ENCODE measurements around the gene TARS1.
A peak's percentile ranks its signal among the peaks of the same experiment; 100 is the strongest.

Gene TARS1

DNA sequence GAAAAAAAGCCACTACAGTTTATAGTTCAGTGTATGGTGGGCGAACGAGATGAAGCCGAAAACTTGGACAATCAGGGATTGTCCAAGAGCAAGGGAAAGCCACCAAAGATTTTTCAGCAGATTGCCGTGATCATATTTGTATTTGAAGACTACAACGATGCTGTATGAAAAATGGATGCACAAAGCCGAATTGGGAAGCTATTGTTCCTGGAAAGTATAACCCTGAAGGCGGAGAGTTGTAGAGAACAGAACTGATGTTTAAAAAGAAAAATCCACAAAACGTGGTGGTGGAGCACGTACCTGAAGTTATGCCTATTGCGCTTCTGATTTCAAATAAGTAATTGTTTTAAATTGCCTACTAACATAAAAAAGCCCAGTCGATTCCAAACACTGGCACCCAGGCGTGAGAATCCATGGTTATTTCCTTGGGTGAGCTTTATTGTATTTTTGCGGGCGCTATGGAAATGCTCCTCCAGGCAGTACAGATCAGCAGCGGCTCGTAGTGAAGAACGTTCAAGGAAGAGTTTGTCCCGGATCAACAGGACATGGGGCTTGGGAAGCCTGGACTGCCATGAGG lies 772 bp upstream of the TARS1 start:
- DNase-seq (ENCODE audit: low read depth in 2 of 2): no peak

DNA sequence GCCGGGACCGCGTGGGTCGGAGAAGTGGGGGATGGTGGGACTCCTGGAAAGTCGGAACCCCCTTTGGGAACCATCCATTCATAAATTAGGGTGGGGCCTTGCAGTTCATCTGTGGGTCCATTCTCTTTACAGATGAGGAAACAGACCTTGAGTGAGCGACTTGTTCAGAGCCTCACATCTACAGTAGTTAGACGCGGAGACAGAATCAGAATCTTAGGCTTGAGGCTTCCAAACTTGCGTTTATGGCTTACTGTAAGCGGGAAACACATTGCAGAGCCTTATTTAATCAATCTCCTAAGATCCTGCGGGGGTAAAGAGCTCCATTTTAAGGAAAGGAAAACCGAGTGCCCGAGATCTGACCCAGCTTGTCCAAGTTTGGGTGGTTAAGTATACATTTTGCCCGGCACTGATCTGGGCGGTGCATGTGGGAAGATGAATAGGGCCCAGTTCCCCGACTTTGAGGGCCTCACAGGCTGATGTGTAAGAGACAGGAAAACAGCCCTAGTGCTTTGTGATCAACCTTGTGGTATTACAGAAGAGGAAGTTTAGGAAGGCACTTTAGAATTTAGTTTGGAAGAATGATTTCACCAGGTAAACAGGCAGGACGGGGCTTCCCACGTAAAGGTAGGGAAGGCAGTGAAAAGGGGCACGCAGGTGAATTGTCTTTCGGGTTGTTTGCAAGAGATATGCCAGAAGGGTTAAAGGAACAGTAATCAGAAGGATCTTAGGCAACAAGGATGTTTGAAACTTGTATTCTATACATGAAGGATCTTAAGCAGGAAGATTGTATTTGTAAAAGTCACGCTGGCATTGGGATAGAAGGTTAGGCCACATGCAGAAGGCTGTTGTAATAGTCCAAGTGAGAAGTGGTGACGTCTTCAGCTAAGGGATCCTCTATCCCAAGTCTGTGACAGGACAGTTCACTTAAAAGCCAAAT lies 744 bp downstream of the TARS1 start:
- DNase-seq (ENCODE audit: low read depth in 2 of 2): peak; percentile 7 to 14

DNA sequence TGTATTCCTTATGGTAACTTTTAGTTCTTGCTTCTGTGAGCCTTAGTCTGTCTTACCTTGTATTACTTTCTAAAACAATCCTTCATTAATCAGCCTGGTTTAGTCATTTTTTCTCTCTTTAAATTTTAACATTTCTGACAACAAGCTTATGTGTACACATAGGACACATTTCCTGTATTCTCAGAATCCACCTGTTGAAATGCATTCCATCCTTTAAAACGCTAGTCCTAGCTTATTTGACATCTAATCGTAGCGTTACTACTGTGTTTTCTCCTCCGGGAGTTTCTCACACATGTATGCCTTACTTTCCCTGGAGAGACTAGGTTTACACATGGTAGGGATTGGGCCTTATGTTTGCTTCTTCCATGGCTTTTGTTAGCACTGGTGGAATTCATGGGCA lies 3.8 kb downstream of the TARS1 start:
- no peak for DNase-seq (ENCODE audit: low read depth in 2 of 2)

DNA sequence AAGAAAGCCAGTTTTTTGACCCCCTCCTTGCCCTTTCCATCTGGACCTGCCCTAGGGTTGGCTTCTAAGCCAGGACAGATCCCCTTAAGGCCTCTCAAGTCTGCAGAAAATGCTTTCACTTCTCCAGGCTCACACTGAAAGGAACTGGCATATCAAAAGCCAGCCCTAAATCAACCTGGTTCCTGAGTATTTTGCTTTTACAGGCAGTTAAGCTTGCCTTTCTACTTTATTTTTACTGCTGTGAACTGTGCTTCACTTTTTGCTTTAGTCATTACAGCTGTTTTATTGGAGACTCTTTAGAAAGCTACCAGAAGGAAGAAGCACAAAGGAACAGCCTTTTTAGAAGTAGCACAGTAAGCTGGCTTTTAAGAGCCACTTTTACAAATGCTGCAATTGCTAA lies 5.0 kb downstream of the TARS1 start:
- DNase-seq (ENCODE audit: low read depth in 2 of 2): no peak

DNA sequence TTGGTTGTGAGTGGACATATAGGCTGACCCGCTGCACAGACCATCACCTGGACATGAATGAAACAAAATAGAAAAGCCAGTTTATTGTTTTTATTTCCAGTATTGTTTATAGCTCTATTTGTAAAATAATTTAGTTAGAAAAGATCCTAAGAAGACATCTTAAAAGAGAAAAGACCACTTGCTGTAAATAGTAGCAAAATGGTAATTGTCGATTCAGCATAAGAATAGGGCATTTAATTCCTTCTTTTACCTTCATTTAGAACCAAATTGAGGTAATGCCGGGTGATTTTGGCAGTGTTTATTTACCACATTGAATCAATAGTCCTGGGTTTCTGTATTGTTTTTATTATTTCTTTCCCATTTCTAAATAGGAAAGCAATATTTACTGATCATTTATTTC lies 7.4 kb downstream of the TARS1 start:
- DNase-seq (ENCODE audit: low read depth in 2 of 2): no peak

DNA sequence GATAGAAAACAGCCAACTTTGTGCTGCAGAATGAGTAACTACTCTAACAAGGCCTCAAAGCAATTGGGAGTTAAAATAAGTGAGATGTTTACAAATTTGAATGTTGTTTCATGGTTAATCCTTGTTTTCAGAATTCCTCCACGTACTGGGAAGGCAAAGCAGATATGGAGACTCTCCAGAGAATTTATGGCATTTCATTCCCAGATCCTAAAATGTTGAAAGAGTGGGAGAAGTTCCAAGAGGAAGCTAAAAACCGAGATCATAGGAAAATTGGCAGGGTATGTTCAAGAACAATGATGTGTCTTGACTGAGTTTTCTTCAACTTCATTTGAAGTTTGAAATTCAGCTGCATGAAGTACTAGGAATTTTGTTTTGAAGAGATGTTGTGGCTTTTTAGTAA lies 16.4 kb downstream of the TARS1 start:
- no peak for DNase-seq (ENCODE audit: low read depth in 2 of 2)

DNA sequence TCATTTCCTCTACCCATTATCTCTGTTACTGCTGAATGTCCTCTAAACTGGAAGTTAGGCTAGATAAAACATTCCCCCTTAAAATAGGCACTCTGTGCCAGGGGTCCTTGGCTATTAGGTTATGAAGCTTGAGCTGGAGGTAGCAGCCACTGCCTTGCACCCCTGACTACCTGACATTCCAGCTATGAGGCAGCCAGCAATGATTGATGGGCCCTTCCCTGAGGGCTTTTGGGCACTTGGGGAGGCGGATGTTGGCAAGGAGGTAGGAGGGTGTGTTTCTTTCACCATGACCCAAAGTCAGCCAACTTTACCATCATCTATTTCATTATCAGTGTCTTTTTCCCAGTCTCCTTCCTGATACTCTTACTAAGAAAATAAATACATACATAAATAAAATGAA lies 17.1 kb downstream of the TARS1 start:
- no peak for DNase-seq (ENCODE audit: low read depth in 2 of 2)

DNA sequence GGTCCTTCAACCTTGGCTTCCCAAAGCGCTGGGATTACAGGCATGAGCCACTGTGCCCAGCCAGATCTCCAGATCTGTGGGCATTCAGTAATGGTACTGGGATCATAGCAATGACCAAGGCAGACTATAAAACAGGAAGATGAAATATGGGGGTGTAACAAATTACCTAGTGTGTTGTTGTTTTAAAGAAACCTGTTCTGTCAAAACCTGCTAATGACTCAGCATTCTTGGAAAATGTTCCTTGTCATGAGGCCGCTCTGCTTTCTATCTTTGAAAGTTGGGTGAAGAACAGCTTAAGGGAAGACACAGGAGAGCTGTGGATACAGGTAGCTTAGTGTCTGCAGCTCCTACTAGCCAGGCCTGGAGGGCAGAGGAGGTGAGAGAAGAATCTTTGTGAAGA lies 19.4 kb downstream of the TARS1 start:
- no peak for DNase-seq (ENCODE audit: low read depth in 2 of 2)

DNA sequence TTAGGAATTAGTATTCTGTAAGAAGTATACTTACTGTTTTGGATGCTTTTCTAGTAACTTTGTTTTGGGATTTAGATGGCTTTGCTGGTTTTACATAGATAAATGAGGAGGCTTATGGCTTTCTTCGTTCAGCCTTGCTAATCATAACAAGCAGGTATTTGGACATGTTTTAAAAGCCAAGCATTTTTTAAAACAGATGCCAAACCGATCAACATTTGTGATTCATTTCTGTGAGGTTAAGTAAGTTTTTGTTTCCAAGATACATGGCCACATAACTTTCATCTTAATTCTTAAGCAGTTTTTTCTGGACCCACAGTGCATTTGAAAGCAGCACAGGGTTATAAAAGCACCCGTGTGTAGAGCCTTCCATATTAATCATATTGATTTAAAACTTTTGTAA lies 21.7 kb downstream of the TARS1 start:
- DNase-seq (ENCODE audit: low read depth in 2 of 2): no peak

DNA sequence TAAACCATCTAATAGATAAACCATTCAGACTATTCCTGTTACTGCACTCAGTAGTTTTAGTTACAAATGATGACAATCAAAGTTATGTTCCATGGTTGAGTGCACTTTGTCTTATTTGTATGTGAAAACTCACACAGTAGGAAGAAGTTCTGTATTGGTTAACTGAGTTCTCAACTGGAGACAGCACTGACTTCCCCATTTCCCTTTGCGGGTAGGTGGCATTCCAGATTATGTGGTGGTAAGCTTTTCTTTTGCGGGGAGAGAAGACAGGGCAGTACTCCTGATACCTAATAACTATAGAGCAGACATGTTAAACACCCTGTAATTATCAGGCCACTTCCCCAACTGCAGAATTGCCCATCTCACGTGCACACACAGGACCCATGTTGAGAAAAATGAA lies 24.4 kb downstream of the TARS1 start:
- no peak for DNase-seq (ENCODE audit: low read depth in 2 of 2)

DNA sequence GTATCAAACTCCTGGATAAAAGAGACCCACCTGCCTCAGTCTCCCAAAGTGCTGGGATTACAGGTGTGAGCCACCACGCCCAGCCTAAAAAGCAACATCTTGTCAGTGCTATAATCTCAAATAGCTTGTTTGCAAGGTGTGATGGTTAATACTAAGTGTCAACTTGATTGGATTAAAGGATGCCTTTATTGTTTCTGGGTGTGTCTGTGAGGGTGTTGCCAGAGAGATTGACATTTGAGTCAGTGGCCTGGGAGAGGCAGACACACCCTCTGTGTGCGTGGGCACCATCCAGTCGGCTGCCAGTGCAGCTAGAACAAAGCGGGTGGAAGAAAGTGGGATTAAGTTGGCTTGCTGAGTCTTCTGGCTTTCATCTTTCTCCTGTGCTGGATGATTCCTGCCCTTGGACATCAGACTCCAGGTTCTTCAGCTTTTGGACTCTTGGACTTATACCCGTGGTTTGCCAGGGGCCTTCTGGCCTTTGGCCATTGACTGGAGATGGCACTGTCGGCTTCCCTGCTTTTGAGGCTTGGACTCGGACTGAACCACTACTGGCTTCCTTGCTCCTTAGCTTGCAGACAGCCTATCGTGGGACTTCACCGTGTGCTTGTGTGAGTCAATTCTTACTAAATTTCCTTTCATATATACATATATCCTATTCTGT lies 28.1 kb downstream of the TARS1 start:
- DNase-seq (ENCODE audit: low read depth in 2 of 2): no peak

DNA sequence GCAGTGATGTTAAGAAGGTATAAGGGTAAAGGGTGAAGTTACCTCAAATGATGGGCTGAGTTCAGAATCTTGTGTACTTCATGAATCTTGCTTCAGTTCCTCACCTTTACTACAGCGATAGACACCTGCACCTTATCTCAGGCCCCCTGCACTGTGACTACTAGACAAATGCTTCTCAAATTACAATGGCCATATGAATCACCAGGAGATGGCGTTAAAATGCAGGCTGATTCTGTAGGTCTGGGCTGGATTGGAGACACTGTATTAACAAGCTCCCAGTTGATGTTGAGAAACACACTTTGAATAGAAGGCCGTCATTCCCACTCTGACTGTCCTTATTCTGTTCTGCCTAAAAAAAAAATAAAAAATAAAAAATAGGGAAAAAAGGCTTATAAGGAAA lies 29.8 kb downstream of the TARS1 start:
- DNase-seq (ENCODE audit: low read depth in 2 of 2): no peak

DNA sequence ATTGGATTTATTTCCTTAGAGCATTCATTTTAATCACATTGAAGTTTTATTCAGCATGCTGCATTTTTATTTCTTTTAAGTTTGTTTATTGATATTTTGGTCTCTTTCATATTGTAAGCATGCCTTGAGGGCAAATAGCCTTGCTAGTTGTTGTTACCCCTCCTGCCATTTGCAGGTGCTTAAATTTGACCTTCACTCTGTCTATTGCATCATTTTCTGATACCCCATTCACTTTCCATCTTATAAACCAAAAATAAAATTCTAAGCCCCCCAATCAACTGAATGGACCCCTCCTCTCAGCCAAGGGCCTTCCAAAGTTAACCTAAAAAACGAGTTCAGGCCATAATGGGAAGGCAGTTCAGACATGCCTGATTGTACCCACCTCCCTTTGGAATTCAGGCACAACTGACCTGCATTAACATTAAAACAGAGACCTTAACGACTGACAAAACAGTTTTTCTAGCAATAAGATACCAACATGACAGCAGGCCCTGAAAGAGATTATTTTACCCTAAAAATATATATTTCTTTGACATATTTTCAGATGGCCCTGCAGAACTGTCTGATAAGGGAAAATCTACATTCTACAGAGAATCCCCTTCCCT lies 32.1 kb downstream of the TARS1 start:
- no peak for DNase-seq (ENCODE audit: low read depth in 2 of 2)

DNA sequence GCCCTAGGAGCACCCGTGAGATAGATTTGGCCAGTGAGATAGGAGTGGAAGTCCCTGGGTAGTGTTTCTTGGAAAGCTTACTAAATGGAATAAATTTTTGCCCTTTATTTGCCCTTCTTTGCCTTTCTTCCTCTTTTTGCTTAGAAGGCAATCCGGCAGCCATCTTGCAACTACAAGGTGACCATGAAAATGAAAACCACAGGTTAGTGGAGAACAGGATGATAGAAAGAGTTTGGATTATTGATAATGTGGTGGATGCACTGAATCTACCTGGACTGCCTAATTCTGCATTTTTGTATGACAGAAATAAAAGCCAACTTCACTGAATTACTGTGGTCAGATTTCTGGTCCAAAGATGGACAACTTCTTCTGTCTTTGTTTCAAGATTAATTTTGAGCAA lies 33.2 kb downstream of the TARS1 start:
- no peak for DNase-seq (ENCODE audit: low read depth in 2 of 2)

DNA sequence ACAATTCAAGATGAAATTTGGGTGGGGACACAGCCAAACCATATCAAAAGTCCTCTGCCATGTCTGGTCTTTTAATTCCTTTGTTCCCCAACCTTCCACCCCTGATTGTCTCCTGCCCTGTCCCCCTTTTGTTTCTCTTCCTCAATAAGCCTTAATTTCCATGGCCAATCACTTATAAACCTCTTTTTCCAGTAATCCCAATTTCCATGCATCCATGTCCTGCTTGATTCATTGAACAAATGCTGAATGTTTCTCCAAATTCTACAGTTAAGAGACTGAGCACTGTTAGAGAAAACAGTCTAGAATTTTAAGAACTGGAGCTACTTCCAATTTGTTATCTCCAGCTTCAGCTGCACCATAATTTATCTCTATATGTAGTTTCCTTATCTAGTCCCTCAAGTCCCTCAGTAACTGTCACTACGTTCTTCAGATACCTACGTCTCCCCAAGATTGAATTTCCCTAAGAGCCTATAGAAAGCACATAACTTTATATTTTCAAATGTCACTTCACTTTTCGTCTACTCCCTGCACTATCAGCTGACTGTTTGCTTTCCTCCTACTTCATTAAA lies 34.2 kb downstream of the TARS1 start:
- no peak for DNase-seq (ENCODE audit: low read depth in 2 of 2)

DNA sequence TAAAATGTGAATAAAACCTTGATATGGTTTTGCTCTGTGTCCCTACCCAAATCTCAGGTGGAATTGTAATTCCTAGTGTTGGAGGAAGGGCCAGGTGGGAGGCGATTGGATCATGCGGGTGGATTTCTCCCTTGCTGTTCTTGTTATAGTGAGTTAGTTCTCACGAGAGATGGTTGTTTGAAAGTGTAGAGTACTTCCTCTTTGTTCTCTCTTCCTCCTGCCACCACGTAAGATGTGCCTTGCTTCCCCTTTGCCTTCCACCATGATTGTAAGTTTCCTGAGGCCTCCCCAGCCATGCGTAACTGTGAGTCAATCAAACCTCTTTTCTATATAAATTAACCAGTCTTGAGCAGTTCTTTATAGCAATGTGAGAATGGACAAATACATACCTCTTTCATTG lies 34.9 kb downstream of the TARS1 start:
- no peak for DNase-seq (ENCODE audit: low read depth in 2 of 2)

DNA sequence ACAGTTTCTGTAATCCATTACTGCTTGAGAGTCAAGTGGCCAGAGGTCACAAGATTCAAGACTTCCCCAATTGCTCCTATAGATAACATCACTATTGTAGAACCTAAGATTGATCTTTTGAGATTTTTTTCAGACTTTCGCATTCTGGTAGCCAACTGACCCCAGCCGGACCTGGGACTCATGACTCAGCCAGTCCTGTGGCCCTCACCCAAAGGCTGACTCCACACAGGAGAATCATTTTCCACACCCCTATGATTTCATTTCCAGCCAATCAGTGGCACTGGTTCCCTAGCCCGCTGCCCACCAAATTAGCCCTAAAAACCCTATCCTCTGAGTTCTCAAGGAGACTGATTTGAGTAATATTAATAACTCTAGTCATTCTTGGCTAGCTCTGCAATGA lies 36.2 kb downstream of the TARS1 start:
- no peak for DNase-seq (ENCODE audit: low read depth in 2 of 2)

DNA sequence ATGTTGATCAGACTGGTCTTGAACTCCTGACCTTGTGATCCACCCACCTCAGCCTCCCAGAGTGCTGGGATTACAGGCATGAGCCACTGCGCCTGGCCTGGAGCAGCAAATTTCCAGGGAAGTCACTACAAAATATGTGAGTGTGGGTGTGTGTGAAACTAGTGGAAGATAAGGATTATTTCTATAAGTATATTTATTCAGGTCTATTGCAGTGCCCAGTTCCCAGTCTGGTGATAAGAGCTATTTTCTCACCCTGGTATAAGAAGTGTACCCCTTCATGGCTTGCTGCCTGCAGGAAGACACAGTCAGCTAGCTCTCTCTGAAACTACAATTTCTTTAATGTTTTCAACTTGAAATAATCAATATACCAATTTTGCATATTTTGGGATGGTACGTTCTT lies 37.1 kb downstream of the TARS1 start:
- DNase-seq (ENCODE audit: low read depth in 2 of 2): no peak

DNA sequence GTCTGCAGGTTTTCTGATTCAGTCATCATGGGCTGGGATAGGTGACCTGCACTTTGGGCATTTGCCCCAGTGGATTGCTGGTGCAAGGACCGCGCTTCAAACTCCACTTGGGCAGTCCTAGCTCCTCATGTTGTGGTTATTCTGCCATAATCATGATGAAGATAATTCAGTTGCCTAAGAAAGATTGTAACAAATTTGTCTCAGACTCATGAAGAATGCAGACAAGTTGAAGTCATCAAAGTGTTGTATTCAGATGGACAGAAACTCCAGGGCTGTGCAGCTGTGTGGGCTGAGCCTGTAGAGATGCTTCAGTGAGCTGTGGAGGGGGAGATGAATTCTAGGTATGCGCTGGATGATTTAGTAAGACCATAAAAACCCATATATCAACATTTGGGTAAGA lies 38.5 kb downstream of the TARS1 start:
- DNase-seq (ENCODE audit: low read depth in 2 of 2): no peak

DNA sequence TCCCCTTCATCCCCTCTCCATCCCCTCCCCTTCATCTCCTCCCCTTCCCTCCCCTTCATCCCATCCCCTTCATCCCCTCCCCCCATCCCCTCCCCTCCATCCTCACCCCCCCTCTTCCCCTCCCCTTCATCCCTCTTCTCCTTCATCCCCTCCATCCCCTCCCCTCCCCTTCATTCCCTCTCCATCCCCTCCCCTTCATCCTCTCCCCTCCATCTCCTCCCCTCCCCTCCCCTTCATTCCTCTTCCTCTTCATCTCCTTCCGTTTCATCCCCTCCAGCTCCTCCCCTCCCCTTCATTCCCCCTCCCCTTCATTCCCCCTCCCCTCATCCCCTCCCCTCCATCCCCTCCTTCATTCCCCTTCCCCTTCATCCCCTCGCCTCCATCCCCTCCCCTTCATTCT lies 40.1 kb downstream of the TARS1 start:
- DNase-seq (ENCODE audit: low read depth in 2 of 2): no peak

DNA sequence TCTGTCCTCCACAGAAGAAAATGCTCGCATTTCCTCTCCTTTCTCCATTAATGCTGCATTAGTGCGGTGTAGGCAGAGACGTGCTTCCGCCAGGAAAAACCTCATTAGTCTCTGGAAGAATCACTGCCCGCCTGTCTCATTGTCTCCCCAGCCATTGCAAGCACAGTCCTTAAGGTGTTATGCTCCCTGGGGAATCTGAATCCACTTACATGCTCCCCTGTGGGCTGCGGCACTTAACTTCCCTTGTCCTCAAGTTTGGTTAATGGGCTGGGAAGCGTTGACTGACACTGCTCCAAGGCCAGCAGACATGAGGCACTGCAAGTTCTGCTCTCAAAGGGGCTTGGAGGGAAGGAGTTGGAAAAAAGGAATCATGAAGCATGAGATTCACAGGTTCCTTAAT lies 41.6 kb downstream of the TARS1 start:
- no peak for DNase-seq (ENCODE audit: low read depth in 2 of 2)

DNA sequence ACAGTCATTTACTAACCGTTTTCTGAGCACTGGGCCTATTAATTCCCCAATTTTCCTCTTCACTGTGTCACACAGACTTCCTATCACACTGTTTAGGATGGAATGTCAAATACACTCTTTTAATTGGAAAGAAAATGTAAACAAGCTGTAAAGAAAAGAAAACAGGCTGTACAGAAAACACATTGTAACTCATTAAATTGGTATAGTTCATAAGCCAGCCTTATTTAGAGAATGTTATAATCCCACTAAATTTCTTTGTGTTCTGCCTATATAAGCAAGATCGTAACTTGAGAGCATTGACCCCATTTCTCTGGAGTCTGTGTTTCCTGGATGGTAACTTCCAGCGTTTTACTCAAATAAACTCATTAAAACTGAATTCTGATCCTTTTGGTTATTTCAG lies 46.5 kb downstream of the TARS1 start:
- DNase-seq (ENCODE audit: low read depth in 2 of 2): no peak
